HepG2 (cell line): ENCODE data around the gene TTN. TPM values are rescaled to one million over a fixed set of nuclear protein-coding genes. Genes with fewer than 3 reads are reported as not detected.

Source experiments
- ATRX ChIP-seq: sonication (generic); formaldehyde crosslinking; IDR thresholded peaks from 2 replicates; pipeline ENCODE4 v1.4.0; 2020; ENCODE audit warnings: missing genetic modification reagents, borderline replicate concordance
- ETV5 ChIP-seq: IDR thresholded peaks from 2 replicates; pipeline ENCODE4 v1.6.1; 2018; ENCODE audit warnings: missing biosample characterization, missing genetic modification reagents, inconsistent platforms, borderline replicate concordance
- FLYWCH1 ChIP-seq: sonication (generic); formaldehyde crosslinking; IDR thresholded peaks from 2 replicates; pipeline ENCODE4 v1.8.1; 2023; ENCODE audit warnings: mild to moderate bottlenecking, missing genetic modification reagents
- GFI1 ChIP-seq: sonication (generic); formaldehyde crosslinking; IDR thresholded peaks from 2 replicates; pipeline ENCODE4 v1.5.0; 2020; ENCODE audit warnings: missing genetic modification reagents, mild to moderate bottlenecking, borderline replicate concordance
- HNRNPLL ChIP-seq: fragments of 200-400 bp; formaldehyde crosslinking; IDR thresholded peaks from 2 replicates; pipeline ENCODE4 v1.6.1; 2017; ENCODE audit warnings: mild to moderate bottlenecking, low read depth, low read length; ENCODE audit not compliant: poor library complexity, severe bottlenecking
- IKZF4 ChIP-seq: sonication (generic); formaldehyde crosslinking; IDR thresholded peaks from 2 replicates; pipeline ENCODE4 v1.5.1; 2020; ENCODE audit warnings: borderline replicate concordance, mild to moderate bottlenecking, low read depth, missing genetic modification reagents; ENCODE audit errors: not compliant biosample characterization
- MEIS1 ChIP-seq: sonication (generic); formaldehyde crosslinking; IDR thresholded peaks from 2 replicates; pipeline ENCODE4 v1.9.0; 2021; ENCODE audit warnings: mild to moderate bottlenecking, missing genetic modification reagents, moderate library complexity, borderline replicate concordance
- MEIS2 ChIP-seq: sonication (generic); formaldehyde crosslinking; IDR thresholded peaks from 2 replicates; pipeline ENCODE4 v1.9.0; 2021; ENCODE audit warnings: mild to moderate bottlenecking, missing genetic modification reagents
- MLLT10 ChIP-seq: sonication (generic); formaldehyde crosslinking; IDR thresholded peaks from 2 replicates; pipeline ENCODE4 v1.4.0; 2020; ENCODE audit warnings: missing genetic modification reagents
- POGZ ChIP-seq: sonication (generic); formaldehyde crosslinking; IDR thresholded peaks from 2 replicates; pipeline ENCODE4 v1.4.0; 2020; ENCODE audit warnings: mild to moderate bottlenecking, missing genetic modification reagents
- RELA ChIP-seq: sonication (generic); formaldehyde crosslinking; IDR thresholded peaks from 2 replicates; pipeline ENCODE4 v1.4.0; 2020; ENCODE audit warnings: missing genetic modification reagents
- SAFB2 ChIP-seq: sonication (generic); formaldehyde crosslinking; IDR thresholded peaks from 2 replicates; pipeline ENCODE4 v1.5.1; 2020; ENCODE audit warnings: missing genetic modification reagents, low read depth, mild to moderate bottlenecking, borderline replicate concordance
- TMF1 ChIP-seq: sonication (generic); formaldehyde crosslinking; IDR thresholded peaks from 2 replicates; pipeline ENCODE4 v1.8.1; 2022; ENCODE audit warnings: low read depth, missing genetic modification reagents
- ZBTB10 ChIP-seq: sonication (generic); formaldehyde crosslinking; IDR thresholded peaks from 2 replicates; pipeline ENCODE4 v1.4.0; 2020; ENCODE audit warnings: missing genetic modification reagents, borderline replicate concordance
- ZFP62 ChIP-seq: sonication (generic); formaldehyde crosslinking; IDR thresholded peaks from 2 replicates; pipeline ENCODE4 v1.4.0; 2020; ENCODE audit warnings: missing genetic modification reagents
- ZFX ChIP-seq: sonication (generic); formaldehyde crosslinking; IDR thresholded peaks from 2 replicates; pipeline ENCODE4 v1.4.0; 2020; ENCODE audit warnings: mild to moderate bottlenecking, low read depth, missing genetic modification reagents, moderate library complexity
- ZNF563 ChIP-seq: sonication (generic); formaldehyde crosslinking; IDR thresholded peaks from 2 replicates; pipeline ENCODE4 v1.8.0; 2022; ENCODE audit warnings: mild to moderate bottlenecking, moderate library complexity, missing genetic modification reagents
- ZNF713 ChIP-seq: sonication (generic); formaldehyde crosslinking; IDR thresholded peaks from 2 replicates; pipeline ENCODE4 v1.4.0; 2020; ENCODE audit warnings: mild to moderate bottlenecking, missing genetic modification reagents
- polyA plus RNA-seq, 8 experiments: library from polyadenylated mRNA; depleted of rRNA in 3 of 8; stranded (reverse) in 7 of 8; unstranded in 1 of 8; fragments of >200 nt; fragmentation: Illumina TruSeq in 4 of 8; extraction: Trizol in 4 of 8; gene quantifications; 2 replicates each; pipeline versions ENCODE4 v1.2.1 to v1.2.3, GENCODE V29; 2011 to 2016; ENCODE audit warnings: low read depth in 4 of 8, missing spikeins in 1 of 8, mixed read lengths in 1 of 8; ENCODE audit not compliant: insufficient read depth in 1 of 8
- total RNA-seq, 5 experiments: library from RNA; depleted of rRNA; stranded (reverse); fragments of >200 nt; fragmentation: Illumina TruSeq; extraction: Trizol; gene quantifications; 2 replicates each; pipeline ENCODE4 v1.2.3, GENCODE V29; 2016; ENCODE audit warnings: low read depth in 1 of 5
- TF ChIP-seq, protein P1 (sequence below): sonication (generic); formaldehyde crosslinking; IDR thresholded peaks from 2 replicates; pipeline ENCODE4 v1.4.0; 2020; ENCODE audit warnings: missing genetic modification reagents, borderline replicate concordance
- TF ChIP-seq, protein P2 (sequence below): sonication (generic); formaldehyde crosslinking; IDR thresholded peaks from 2 replicates; pipeline ENCODE4 v1.4.0; 2020; ENCODE audit warnings: missing genetic modification reagents
- TF ChIP-seq, protein P3 (sequence below): sonication (generic); formaldehyde crosslinking; IDR thresholded peaks from 2 replicates; pipeline ENCODE4 v1.4.0; 2020; ENCODE audit warnings: mild to moderate bottlenecking, missing genetic modification reagents

The TTN gene
- total and polyA plus RNA-seq, 2 of the 13 experiments (the other 11 are each of a cell fraction or from before 2014, with no cell fraction given): under 0.01 TPM

DNA sequence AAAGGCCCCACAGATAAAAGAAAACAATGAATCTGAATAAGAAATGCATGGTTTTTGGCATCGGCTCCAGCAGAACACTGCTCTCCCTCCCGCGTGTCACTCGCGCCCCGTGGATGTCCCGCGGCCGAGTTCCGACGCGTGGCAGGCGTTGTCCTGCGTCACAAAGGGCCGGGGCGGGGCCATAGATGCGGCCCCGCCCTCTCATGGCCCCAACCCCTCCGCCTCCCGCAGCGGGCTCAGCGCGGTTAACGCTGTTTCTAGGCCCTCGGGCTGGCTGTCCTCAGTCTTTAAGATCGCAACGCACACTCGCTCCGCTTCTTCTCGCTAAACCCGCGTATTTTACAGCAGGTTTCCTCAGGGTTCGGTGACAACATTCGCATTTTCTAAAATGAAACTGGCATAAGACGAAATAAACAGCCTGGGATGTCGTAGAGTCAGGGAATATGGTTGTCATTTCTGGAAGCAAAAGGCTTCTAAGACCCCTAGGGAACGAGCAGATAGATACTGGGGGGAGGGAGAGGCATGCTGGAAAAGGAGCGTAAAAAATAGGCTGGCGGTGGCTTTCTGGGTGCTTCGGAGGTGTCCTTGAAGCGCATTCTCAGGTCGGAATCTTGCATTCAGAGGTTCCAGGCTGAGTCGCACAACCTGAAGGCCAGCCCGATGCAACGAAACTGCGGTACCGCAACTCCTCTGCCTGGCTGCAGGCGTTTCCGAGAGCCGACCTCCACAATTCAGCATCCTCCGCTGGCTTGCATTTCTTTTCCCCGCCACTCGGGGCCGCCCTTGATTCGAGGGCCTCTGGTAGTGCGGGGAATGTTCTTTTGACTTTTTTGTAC is 328.6 kb downstream of the TTN start, which contains the start of gene FKBP7 (continued):
- TF ChIP-seq, protein P1, sequence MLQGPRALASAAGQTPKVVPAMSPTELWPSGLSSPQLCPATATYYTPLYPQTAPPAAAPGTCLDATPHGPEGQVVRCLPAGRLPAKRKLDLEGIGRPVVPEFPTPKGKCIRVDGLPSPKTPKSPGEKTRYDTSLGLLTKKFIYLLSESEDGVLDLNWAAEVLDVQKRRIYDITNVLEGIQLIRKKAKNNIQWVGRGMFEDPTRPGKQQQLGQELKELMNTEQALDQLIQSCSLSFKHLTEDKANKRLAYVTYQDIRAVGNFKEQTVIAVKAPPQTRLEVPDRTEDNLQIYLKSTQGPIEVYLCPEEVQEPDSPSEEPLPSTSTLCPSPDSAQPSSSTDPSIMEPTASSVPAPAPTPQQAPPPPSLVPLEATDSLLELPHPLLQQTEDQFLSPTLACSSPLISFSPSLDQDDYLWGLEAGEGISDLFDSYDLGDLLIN (CRISPR knock-in tag): no peak; the same call in 1 of the 2 replicates
- TF ChIP-seq TMF1 (CRISPR knock-in tag) (no peak), GFI1 (peak; percentile 60; the same call in 1 of the 2 replicates), ATRX (CRISPR knock-in tag) (no peak), ZBTB10 (CRISPR knock-in tag) (peak; percentile 69; the same call in 1 of the 2 replicates), MEIS2 (CRISPR knock-in tag) (peak; percentile 78; the same call in 1 of the 2 replicates), ZFX (peak; percentile 92), SAFB2 (CRISPR knock-in tag) (peak; percentile 82), ZNF713 (no peak), ETV5 (CRISPR knock-in tag) (peak; percentile 60; the same call in 1 of the 2 replicates), FLYWCH1 (CRISPR knock-in tag) (peak; percentile 60; the same call in 1 of the 2 replicates), ZFP62 (CRISPR knock-in tag) (no peak), POGZ (CRISPR knock-in tag) (peak; percentile 85), MLLT10 (CRISPR knock-in tag) (no peak), IKZF4 (CRISPR knock-in tag) (peak; percentile 84), HNRNPLL (peak; percentile 95), MEIS1 (CRISPR knock-in tag) (peak; percentile 52), RELA (no peak), ZNF563 (CRISPR knock-in tag) (no peak)
- TF ChIP-seq, protein P2, sequence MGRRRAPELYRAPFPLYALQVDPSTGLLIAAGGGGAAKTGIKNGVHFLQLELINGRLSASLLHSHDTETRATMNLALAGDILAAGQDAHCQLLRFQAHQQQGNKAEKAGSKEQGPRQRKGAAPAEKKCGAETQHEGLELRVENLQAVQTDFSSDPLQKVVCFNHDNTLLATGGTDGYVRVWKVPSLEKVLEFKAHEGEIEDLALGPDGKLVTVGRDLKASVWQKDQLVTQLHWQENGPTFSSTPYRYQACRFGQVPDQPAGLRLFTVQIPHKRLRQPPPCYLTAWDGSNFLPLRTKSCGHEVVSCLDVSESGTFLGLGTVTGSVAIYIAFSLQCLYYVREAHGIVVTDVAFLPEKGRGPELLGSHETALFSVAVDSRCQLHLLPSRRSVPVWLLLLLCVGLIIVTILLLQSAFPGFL (CRISPR knock-in tag): no peak
- TF ChIP-seq, protein P3, sequence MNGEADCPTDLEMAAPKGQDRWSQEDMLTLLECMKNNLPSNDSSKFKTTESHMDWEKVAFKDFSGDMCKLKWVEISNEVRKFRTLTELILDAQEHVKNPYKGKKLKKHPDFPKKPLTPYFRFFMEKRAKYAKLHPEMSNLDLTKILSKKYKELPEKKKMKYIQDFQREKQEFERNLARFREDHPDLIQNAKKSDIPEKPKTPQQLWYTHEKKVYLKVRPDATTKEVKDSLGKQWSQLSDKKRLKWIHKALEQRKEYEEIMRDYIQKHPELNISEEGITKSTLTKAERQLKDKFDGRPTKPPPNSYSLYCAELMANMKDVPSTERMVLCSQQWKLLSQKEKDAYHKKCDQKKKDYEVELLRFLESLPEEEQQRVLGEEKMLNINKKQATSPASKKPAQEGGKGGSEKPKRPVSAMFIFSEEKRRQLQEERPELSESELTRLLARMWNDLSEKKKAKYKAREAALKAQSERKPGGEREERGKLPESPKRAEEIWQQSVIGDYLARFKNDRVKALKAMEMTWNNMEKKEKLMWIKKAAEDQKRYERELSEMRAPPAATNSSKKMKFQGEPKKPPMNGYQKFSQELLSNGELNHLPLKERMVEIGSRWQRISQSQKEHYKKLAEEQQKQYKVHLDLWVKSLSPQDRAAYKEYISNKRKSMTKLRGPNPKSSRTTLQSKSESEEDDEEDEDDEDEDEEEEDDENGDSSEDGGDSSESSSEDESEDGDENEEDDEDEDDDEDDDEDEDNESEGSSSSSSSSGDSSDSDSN (CRISPR knock-in tag): peak; percentile 77
